Neural cell (in vitro differentiated cells): Measurements from ENCODE around the gene S100Z.
"Not testable (repeated sequence)": the region's sequence is repeated elsewhere in the genome, so short reads cannot be mapped to it uniquely, and the experiment has no call there.

Experiments used
- EP300 ChIP-seq: fragments of 450-650 bp; conservative IDR thresholded peaks from 2 replicates; pipeline ENCODE4 v1.6.1; 2014; ENCODE audit warnings: antibody characterized with exemption, mild to moderate bottlenecking, moderate library complexity; ENCODE audit not compliant: poor library complexity, severe bottlenecking
- EZH2 ChIP-seq: fragments of 200-600, 300-800 bp; shearing (Covaris generic), sonication (generic); IDR thresholded peaks from 2 replicates; pipeline ENCODE4 v1.6.1; 2014; ENCODE audit warnings: antibody characterized with exemption, low read length, borderline replicate concordance, mild to moderate bottlenecking; ENCODE audit not compliant: insufficient read depth, poor library complexity, severe bottlenecking
- MXI1 ChIP-seq: fragments of 450-650 bp; conservative IDR thresholded peaks from 2 replicates; pipeline ENCODE4 v1.6.1; 2014; ENCODE audit warnings: antibody characterized with exemption, mild to moderate bottlenecking; ENCODE audit not compliant: poor library complexity, severe bottlenecking
- POLR2AphosphoS5 ChIP-seq: IDR thresholded peaks from 2 replicates; pipeline ENCODE4 v1.6.1; 2012
- REST ChIP-seq: IDR thresholded peaks from 2 replicates; pipeline ENCODE4 v1.6.1; 2012; ENCODE audit warnings: borderline replicate concordance
- TF ChIP-seq, protein P1 (sequence below): fragments of 450-650 bp; IDR thresholded peaks from 2 replicates; pipeline ENCODE4 v1.5.1; 2014; ENCODE audit warnings: antibody characterized with exemption, mild to moderate bottlenecking, moderate library complexity; ENCODE audit not compliant: poor library complexity, severe bottlenecking

DNA sequence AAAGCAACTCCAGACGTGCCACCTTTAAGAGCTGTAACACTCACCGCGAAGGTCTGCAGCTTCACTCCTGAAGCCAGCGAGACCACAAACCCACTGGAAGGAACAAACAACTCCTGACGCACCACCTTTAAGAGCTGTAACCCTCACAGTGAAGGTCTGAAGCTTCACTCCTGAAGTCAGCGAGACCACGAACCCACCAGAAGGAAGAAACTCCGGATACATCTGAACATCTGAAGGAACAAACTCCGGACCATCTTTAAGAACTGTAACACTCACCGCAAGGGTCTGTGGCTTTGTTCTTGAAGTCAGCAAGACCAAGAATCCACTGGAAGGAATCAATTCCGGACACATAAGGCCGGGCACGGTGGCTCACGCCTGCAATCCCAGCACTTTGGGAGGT lies 64.9 kb downstream of the S100Z start:
- not testable (repeated sequence) for TF ChIP-seq MXI1, POLR2AphosphoS5, EZH2, REST, EP300
- TF ChIP-seq, protein P1, sequence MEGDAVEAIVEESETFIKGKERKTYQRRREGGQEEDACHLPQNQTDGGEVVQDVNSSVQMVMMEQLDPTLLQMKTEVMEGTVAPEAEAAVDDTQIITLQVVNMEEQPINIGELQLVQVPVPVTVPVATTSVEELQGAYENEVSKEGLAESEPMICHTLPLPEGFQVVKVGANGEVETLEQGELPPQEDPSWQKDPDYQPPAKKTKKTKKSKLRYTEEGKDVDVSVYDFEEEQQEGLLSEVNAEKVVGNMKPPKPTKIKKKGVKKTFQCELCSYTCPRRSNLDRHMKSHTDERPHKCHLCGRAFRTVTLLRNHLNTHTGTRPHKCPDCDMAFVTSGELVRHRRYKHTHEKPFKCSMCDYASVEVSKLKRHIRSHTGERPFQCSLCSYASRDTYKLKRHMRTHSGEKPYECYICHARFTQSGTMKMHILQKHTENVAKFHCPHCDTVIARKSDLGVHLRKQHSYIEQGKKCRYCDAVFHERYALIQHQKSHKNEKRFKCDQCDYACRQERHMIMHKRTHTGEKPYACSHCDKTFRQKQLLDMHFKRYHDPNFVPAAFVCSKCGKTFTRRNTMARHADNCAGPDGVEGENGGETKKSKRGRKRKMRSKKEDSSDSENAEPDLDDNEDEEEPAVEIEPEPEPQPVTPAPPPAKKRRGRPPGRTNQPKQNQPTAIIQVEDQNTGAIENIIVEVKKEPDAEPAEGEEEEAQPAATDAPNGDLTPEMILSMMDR, result not testable (repeated sequence)
